ENCODE data around the gene ODAD4.
A peak's percentile ranks its signal among the peaks of the same experiment; 100 is the strongest.

The ODAD4 gene

DNA sequence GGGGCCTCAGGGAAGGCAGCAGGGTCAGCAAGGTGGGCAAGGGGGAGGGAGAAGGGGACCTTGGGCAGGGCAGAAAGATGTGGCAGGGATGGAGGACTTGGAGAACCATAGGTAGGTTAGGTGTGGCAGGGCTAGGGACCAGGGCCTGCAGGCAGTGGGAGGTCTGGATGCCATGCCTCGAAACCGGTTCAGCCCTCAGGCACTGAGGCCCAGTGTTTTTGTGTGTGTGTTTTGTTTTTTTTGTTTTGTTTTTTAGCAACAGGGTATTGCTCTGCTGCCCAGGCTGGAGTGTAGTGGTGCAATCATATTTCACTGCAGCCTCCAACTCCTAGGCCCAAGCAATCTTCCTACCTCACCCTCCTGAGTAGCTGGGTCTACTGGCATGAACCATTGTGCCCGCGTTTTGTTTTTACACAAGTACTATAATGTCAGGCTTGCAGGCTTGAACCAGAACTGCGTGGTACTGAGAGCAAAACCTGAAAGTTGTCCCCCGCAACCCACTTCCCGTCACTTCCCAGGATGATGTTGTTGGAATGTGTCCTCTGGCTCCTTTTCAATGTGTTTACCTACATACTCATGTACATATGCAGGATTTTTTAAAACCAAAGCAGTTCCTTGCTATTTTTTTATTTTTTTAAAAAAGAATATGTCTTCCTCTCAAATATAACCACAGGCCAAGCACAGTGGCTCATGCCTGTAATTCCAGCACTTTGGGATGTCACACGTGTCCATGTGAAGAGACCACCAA, 12.4 kb downstream of the ODAD4 start:
- no peak for DNase-seq (ENCODE audit: low spot score)

DNA sequence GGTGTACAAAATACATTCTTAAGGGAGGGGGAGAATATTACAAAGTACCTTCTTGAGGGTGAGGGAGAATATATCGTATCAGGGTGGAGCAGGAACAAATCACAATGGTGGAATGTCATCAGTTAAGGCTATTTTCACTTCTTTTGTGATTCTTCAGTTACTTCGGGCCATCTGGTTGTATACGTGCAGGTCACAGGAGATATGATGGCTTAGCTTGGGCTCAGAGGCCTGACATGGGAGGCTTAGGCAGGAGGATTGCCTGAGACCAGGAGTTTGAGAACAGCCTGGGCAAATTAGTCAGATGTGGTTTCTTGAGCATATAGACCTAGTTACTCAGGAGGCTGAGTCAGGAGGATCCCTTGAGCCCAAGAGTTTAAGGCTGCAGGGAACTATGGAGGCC, 13.1 kb downstream of the ODAD4 start:
- no peak for DNase-seq (ENCODE audit: low spot score)

DNA sequence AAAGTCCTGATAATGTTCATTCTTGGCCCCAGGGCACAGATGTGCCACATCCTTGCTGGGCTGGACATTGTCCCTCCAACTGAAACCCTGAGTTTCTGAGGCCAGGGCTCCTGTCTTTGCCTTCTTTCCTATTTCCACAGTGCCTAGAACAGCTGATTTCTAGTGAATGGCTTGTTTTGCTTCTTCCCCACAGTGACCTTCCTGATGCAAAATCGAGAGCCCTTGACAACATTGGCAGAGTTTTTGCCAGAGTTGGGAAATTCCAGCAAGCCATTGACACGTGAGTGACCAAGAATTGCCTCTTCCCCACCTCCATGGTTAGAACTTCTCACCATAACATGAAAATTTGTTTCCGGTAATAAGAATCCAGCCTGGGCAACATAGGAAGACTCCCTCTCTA, 14.5 kb downstream of the ODAD4 start:
- DNase-seq (ENCODE audit: low spot score) = no peak

DNA sequence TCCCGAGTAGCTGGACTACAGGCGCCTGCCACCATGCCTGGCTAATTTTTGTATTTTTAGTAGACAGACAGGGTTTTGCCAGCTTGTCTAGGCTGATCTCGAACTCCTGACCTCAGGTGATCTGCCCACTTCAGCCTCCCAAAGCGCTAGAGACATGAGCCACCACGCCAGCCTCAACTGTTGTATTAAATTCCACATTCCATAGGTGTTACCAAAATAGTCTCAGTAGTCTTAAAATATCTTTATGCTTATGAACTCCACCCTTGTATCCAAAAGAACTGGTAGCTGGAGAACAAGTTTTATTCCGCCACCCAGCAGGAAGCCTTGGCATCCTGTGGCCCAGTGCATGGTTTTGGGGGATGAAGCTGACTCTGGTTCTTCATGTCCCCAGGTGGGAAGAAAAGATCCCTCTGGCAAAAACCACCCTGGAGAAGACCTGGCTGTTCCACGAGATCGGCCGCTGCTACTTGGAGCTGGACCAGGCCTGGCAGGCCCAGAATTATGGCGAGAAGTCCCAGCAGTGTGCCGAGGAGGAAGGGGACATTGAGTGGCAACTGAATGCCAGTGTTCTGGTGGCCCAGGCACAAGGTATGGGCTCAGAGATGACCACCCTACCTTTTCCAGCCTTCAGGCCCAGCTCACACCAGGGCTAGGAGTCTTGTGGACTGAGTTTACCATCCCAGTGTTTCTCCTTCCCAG, 18.5 kb downstream of the ODAD4 start:
- DNase-seq (ENCODE audit: low spot score) = no peak

DNA sequence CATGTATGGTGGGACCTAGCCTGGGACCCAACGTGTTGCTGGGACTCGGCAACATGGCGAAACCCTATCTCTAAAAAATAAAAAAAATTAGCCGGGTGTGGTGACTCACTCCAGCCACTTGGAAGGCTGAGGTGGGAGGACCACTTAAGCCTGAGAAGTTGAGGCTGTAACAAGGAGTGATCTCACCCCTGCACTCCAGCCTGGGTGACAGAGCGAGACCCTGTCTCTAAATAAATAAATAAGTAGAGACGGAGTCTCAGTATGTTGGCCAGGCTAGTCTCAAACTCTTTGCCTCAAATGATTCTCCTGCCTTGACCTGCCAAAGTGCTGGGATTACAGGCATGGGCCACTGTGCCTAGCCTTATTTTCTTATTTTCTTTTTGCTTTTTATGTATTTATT, 26.1 kb downstream of the ODAD4 start:
- no peak for DNase-seq (ENCODE audit: low spot score)

DNA sequence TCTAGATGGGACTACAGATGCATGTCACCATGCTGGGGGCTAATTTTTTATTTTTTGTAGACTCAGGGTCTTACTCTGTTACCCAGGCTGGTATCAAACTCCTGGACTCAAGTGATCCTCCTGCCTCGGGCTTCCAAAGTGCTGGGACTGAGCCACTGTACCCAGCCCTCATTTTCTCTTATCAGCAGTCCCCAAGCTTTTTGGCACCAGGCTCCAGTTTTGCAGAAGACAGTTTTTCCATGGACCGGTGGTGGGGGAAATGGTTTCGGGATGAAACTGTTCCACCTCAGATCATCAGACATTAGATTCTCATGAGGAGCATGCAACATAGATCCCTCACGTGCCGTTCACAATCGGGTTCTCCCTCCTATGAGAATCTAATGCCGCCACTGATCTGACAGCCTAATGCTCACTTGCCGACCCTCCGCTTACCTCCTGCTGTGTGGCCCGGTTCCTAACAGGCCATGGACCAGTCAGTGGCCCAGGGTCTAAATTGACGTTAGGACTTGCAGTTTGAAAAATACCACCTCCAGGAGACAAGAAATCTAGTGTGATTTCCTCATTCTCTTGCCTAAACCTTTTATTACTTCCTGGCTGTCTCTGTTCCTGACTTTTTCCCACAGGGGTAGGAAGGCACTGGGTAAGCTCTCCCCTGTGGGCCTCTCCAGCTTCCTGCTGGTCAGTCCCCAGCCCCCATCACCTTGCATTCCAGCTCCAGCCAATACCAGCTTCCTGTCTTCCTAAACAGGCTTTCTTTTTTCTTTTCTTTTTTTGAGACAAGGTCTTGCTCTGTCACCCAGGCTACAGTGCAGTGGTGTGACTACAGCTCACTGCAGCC, 26.8 kb downstream of the ODAD4 start:
- no peak for DNase-seq (ENCODE audit: low spot score)

DNA sequence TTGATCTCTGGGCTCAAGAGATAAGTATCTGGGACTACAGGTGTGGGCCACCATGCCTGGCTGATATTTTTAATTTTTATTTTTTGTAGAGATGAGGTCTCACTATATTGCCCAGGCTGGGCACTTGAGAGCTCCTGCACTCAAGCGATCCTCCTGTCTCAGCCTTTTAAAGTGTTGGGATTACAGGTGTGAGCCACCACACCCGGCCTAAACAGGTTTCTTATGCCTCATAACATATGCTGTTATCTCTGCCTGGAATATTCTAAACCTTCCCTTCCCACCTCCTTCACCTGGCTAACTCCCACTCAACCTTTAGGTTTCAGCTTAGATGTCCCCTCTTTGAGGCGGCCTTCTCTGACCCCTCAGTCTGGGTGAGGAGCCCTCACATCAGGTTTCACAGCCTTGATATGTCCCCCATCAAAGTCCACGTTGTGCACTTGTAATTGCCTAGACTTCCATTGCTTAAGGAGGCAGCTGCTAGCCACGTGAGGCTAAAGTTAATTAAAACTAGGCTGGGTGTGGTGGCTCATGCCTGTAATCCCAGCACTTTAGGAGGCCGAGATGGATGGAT, 27.5 kb downstream of the ODAD4 start:
- DNase-seq (ENCODE audit: low spot score) = no peak

DNA sequence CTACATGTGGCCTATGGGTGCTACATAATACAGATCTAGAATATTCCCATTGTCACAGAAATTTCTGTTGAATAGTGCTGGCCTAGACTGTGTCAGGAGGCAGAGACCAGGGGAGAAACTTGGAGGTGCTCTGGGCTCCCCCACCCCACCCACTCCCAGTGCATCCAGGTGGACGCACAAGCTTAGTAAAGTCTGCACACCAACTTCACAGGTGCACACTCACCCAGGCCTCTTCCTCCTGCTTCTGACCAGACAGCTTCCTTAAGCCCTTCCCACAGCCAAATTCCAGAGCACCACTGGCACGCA, 28.6 kb downstream of the ODAD4 start:
- no peak for DNase-seq (ENCODE audit: low spot score)

DNA sequence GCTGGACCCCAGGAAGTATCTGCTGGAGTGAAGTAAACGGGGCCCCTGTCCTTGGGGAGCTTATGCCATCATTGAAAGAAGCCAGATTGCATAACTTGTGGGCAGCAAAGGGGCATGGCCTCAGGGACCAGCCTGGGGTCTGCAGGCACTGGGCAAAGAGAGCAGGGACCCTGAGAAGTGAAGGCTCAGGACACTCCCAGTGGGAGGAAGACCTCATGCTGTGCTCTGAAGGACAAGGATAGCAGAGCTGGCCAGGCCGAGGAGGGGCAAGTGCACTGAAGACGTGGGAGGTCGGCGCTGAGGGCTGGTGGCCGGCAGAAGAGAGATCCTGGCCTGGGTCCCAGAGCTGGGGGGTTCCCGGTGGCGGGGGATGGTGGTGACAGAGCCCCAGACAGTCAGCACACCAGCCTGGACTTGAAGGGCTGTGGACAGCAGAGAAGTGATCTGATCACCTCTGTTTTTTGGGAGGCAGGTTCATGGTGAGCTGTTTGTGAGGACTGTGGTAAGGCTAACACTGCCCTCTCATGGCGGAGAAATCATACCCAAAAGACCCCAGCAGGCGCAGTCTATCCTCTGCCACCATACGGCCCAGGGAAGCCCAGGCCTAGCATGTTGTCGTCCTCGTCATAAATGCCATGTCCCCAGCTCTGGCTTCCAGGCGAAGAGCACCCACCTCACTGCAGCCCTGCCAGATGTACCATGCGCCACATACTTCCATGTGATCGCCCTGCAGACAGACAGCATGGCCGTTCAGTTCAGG, 29.1 kb downstream of the ODAD4 start:
- no peak for DNase-seq (ENCODE audit: low spot score)

DNA sequence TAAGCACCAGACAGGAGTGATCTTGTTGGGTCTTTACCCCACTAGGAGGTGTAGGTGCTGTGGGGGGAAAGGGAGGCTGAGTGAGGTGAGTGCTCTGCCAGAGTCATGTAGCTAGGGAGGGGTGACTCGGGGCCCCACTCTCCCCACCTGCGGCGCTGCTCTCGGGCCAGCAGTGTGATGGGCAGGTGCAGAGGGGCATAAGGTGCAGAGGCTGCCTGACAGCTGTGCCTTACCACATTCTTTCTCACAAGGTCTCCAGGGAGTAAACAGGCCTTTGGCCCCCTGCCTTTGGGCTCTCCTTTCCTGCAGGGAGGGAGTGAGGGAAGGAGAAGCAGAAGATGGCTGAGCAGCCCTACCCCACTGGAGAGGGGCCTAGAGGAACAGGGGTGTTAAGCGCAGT, 31.7 kb downstream of the ODAD4 start:
- no peak for DNase-seq (ENCODE audit: low spot score)

DNA sequence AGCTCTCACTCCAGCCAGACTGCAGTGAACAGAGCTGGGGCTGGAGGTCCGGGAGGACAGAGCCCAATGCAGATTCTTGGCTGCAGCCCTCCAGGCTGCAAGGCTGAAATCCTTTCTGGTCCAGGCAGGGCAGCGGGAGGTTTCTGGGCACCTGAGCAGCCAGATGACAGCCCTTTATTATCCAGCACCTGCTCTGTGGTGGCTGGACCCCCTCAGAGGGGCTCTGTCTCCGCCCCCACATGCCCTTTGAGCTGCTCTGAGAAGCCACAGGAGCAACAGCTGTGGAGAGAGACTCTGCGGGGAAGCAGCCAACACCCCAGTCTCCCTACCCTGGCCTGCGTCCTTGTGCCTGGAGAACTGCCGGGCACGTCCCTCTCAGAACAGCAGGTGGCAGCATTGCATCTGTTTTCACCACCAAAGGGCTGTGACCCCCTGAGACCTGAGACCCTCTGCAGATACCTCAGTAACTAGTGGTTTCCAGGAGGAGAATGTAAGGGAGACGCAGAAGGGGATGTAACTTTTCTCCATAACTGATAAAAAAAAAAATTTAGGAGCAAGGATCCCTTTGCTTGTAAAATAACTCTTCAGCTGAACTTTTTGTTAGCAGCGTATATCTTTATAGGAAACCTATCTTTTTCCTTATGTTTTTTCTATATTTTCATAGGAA, 32.5 kb downstream of the ODAD4 start:
- DNase-seq (ENCODE audit: low spot score) = peak; percentile 79

DNA sequence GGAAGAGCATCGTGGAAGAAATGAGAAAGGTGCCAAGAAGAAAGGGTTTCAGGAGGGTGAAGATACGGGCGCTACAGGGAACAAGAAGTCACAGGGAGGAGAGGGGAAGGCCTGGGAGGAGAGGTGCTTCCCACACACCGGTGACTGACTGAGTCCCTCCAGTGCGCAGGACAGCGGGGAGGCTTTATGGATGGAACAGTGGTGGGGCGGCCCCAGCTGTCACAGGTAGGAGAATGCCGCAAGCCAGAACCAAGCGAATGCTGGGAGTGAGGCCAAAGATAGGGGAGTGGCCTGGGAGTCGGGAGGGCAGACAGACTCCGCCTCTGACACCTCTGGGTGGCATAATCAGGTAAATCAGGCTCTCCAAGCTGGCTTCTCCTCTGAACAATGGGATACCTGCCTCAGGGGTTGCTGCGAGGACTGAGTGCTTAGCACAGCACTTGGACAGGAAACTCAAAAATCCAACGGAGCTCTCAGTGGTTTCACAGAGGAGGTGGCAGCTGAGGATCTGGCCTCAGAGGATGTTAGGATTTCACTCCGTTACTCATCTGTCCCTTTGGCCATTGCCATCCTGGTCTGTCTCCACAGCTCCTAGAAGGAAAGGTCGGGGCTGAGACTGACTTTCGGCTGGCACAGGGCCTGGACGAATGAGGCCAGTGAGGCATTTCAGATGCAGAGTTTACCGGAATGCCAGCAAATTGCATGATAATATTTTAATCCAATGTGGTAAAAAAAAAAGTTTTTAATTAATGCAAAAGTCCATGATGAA, 35.5 kb downstream of the ODAD4 start:
- DNase-seq (ENCODE audit: low spot score) = no peak

DNA sequence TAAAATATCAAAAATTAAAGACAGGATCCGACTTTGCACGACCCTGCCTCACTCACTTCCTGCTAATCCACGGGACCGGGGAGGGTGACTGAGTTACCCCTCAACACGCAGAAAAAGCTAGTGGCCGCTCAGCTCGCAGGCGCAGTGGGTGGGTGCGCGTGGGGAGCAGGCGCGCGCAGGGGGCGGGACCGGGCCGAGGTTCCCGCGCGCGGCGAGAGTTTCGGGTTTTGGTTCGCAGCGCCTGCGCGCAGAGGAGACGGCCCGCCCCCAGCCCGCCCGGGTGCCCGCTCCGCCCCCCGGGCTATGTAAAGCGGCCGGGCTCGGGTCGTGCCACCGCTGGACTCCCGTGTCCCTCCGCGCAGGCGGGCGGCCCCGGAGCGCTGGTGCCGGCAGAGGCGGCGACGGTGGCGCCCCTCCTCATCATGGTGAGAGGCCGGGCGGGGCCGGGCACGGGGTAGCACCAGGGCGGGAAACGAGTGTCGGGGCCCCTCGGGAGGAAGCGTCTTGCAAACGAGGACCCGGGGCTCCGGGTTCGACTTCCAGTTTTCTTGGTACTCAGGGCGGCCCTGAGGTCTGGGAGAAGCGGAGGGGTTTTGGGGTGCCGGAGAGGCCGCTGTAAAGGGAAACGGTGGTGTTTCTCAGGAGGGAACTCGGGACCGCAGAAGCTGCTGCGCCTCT, 36.2 kb downstream of the ODAD4 start, which contains the start of gene CNP:
TSS of gene CNP (plus strand) at position 333 of the 678 bp plus-strand sequence. CDS start at position 423, 90 bp downstream.
- peak; percentile 93 for DNase-seq (ENCODE audit: low spot score)

DNA sequence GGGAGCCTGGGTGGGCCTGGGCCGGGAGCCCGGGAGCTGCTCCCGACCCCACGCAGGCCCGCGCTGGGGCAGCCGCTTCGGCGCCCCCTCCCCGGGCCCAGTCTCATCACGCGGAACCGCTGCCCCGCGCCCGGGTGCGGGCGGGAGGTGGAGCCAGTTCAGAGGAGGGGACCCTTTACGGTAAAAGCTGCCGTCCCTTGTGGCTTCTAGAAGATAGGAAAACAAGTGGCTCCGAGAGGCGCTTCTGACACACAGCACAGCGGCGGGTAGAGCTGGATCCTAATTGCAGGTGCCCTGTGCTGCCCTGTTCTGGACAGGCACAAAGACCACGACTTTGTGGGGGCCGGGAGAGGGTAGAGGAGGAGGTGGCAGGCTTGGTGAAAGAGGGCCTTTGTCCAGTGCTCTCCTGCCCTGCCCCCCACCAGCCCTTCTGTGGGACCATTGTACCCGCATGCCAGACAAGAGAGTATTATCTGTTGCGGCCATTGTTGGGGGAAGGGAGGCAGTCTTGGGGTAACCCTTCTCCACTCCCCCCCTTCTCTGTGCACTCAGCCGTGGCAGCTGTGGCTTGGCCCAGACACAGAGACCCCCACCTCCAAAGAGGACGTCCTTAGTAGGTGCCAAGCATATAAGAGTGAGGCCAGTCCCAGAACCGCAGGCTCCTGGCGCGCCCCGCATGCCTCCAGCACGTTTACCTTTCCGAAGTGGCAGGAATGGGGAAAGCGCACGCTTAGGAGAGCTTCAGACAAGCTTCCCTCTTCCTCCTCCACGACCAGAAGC, 36.9 kb downstream of the ODAD4 start:
- peak; percentile 98 for DNase-seq (ENCODE audit: low spot score)

DNA sequence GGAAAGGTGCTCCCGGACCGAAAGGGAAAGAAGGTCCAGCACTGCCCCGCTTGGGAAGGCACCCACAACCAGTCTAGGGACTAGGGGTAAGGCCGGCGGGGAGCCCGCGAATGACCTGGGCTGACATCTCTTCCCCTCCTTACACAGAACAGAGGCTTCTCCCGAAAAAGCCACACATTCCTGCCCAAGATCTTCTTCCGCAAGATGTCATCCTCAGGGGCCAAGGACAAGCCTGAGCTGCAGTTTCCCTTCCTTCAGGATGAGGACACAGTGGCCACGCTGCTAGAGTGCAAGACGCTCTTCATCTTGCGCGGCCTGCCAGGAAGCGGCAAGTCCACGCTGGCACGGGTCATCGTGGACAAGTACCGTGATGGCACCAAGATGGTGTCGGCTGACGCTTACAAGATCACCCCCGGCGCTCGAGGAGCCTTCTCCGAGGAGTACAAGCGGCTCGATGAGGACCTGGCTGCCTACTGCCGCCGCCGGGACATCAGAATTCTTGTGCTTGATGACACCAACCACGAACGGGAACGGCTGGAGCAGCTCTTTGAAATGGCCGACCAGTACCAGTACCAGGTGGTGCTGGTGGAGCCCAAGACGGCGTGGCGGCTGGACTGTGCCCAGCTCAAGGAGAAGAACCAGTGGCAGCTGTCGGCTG, 37.6 kb downstream of the ODAD4 start:
- no peak for DNase-seq (ENCODE audit: low spot score)

DNA sequence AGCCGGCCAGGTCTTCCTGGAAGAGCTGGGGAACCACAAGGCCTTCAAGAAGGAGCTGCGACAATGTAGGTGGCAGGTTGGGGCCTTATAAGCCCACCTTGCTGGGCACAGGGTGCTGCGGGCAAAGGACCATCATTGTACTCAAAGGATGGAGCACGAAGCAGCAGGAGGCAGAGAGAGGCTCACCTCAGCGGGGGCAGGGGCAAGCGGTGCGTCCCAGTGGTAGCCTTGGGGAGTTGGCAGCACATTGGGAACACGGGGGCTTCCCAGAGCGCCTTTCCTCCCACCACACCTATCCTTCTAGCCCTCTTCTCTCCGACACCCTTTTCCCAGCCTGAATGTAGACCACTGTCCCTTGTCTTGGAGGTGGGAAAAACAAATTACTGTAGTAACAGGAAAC, 38.3 kb downstream of the ODAD4 start:
- no peak for DNase-seq (ENCODE audit: low spot score)

DNA sequence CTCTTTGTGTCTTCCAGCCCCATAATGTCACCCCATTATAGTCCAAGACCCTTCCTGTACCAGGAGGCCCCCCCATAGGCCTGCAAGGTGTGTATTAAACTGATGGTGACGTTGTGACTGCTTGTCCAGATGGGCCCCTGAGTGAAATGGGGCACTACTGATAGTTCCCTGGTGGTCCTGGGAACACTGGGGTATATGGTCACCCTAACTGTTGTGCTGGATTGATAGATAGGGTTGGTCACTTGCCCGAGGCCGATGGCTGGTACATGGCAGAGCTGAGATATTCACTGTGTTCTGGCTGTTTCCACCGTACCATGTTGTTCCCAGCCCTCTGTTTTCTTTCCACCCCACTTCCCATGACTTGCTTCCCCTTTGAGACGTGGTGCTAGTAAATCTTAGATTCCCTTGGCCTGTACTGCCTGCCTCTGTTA, 40.5 kb downstream of the ODAD4 start:
- no peak for DNase-seq (ENCODE audit: low spot score)

DNA sequence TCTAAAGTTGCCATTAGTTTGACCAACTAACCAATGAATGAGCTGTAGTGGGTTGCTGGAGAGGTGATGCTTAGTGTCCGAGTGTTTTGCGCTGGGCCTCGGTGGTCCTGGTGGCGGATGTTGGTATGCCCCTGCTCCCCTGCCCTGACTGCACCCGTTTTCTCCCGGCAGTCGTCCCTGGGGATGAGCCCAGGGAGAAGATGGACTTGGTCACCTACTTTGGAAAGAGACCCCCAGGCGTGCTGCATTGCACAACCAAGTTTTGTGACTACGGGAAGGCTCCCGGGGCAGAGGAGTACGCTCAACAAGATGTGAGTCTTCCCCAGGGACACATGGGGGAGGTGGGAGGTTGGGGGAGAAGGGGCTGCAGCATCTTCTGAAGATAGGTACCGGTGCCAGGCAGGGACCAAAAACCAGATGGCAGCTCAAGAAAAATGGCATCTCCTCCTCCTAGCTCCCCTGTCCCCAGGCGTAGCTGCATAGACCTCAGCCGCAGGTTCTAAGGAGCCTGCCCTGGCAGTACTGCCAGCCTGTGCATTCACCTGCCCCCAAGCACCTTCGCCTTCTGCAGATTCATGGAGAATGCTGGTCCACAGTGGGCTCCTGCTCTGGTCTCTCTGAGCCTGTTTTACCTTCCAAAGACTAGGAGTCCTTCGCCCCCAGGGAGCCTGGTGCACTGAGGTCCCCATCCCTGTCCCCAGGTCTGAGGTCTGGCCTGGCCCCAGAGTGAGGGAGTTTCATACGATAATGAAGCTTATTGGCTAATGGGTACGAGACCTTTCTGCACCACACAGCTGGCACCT, 41.5 kb downstream of the ODAD4 start:
- DNase-seq (ENCODE audit: low spot score) = no peak
